Kidney (tissue), 14 donors: ENCODE data around the gene LDLRAD3. TPM values are rescaled to one million over a fixed set of nuclear protein-coding genes. Genes with fewer than 3 reads are reported as not detected.
A peak's percentile ranks its signal among the peaks of the same experiment; 100 is the strongest.

Source experiments
- DNase-seq, 5 donors: peaks; one replicate each; pipeline ENCODE4 v3.0.0-alpha.2; 2013 to 2020
- FAIRE-seq: peaks from 2 replicates; lab custom pipeline; 2012; peaks lifted over from hg19 to GRCh38; lab: Jason Lieb, UNC
- H3K27ac ChIP-seq, 2 donors: one replicate each; pipeline ENCODE4 v1.7.0; 2013; ENCODE audit warnings: low read depth in 2 of 2, low read length in 2 of 2, inconsistent platforms in 1 of 2
- H3K27me3 ChIP-seq: one replicate; pipeline ENCODE4 v1.7.1; 2013; ENCODE audit warnings: low read length, inconsistent platforms; ENCODE audit not compliant: control insufficient read depth, insufficient read depth
- H3K36me3 ChIP-seq, 3 donors: one replicate each; pipeline versions ENCODE4 v1.7.0 to v1.7.1; 2013; ENCODE audit warnings: low read length in 3 of 3, control low read depth in 1 of 3, inconsistent platforms in 1 of 3; ENCODE audit not compliant: insufficient read depth in 3 of 3, control insufficient read depth in 2 of 3
- H3K4me1 ChIP-seq, 3 donors: one replicate each; pipeline versions ENCODE4 v1.7.0 to v1.7.1; 2013; ENCODE audit warnings: low read length in 3 of 3, inconsistent platforms in 1 of 3, low read depth in 1 of 3; ENCODE audit not compliant: control insufficient read depth in 2 of 3, insufficient read depth in 2 of 3
- H3K4me3 ChIP-seq, 3 donors: one replicate each; pipeline versions ENCODE4 v1.7.0 to v1.8.1; 2013; ENCODE audit warnings: low read length in 3 of 3, control low read depth in 1 of 3, inconsistent platforms in 1 of 3
- H3K9ac ChIP-seq, 3 donors: one replicate each; pipeline versions ENCODE4 v1.7.0 to v1.7.1; 2013; ENCODE audit warnings: low read length in 3 of 3, control low read depth in 1 of 3, inconsistent platforms in 1 of 3
- H3K9me3 ChIP-seq, 3 donors: one replicate each; pipeline versions ENCODE4 v1.7.0 to v1.7.1; 2013; ENCODE audit warnings: low read length in 3 of 3, control low read depth in 1 of 3, inconsistent platforms in 1 of 3; ENCODE audit not compliant: control insufficient read depth in 2 of 3, insufficient read depth in 1 of 3
- CTCF ChIP-seq: IDR thresholded peaks from 3 replicates; pipeline ENCODE4 v1.5.1; 2012; ENCODE audit warnings: mild to moderate bottlenecking, moderate library complexity, borderline replicate concordance; ENCODE audit not compliant: insufficient read depth; ENCODE audit errors: extremely low read depth
- intact Hi-C: fragments of 100-400 bp; cut with DNase I; formaldehyde crosslinking; loops from one replicate; pipeline ENCODE4 v1.11.1; 2022
- polyA plus RNA-seq: library from polyadenylated mRNA; stranded (reverse); fragments of 350-450 nt; fragmentation: Illumina TruSeq; extraction: RNeasy Lipid Tissue Mini Kit (QIAGEN cat#74804); gene quantifications from one replicate; pipeline ENCODE4 v1.2.3, GENCODE V29; 2014; ENCODE audit warnings: low read depth, low replicate concordance; ENCODE audit not compliant: insufficient read depth
- total RNA-seq: library from RNA; stranded (reverse); fragmentation: NEBNext Ultra II Directional; extraction: Animal tissue kit (Norgen Biotek cat#: 25700); gene quantifications from one replicate; pipeline ENCODE4 v1.2.1, GENCODE V29; 2021
- donor health status: control.
- donor health status: control.
- donor health status: control.
- donor health status: control.
- donor health status: control.
- donor health status: DM: yes; HTN: yes; CAD: no.
- donor health status: Normal renal cell carcinoma (clear cell type).

The LDLRAD3 gene
- total and polyA plus RNA-seq, 2 donors from 2014 or later = 1.2 to 14.2 TPM

GRCh38 chr11:35905646-35906276, 38.1 kb upstream of the LDLRAD3 start:
- H3K4me1 ChIP-seq = no peaks in the 10 kb centered on the region
- FAIRE-seq (no peak), DNase-seq (peak in 1 of 5 donors; percentile 39)
- no peak overlapping the region for H3K9ac ChIP-seq
- H3K27me3 ChIP-seq = no peaks in the 10 kb centered on the region
- no peak overlapping the region for H3K4me3 ChIP-seq
- no peak for TF ChIP-seq CTCF
- intact Hi-C loops = no loop called here
- H3K36me3 ChIP-seq = no peaks in the 10 kb centered on the region
- H3K27ac ChIP-seq = no peak overlapping the region
- H3K9me3 ChIP-seq = peaks cover 0 to 9% (median 6%) of the 10 kb centered on the region in 3 donors

GRCh38 chr11:35906277-35906661, 37.6 kb upstream of the LDLRAD3 start:
- Histone ChIP-seq H3K36me3 (no peaks in the 10 kb centered on the region), H3K4me1 (no peaks in the 10 kb centered on the region), H3K27ac (no peak overlapping the region), H3K9me3 (peaks cover 0 to 9% (median 6%) of the 10 kb centered on the region in 3 donors), H3K4me3 (no peak overlapping the region), H3K27me3 (no peaks in the 10 kb centered on the region), H3K9ac (no peak overlapping the region)
- DNase-seq (no peak), FAIRE-seq (no peak)
- TF ChIP-seq CTCF = no peak
- intact Hi-C loops = no loop called here

- TF ChIP-seq CTCF = no peak
- H3K9ac ChIP-seq = no peak overlapping the region
- no peak for FAIRE-seq
- DNase-seq = no peak
- no peaks in the 10 kb centered on the region for H3K4me1 ChIP-seq
- no peak overlapping the region for H3K27ac ChIP-seq
- H3K9me3 ChIP-seq = peaks cover 0 to 9% (median 6%) of the 10 kb centered on the region in 3 donors
- H3K27me3 ChIP-seq = no peaks in the 10 kb centered on the region
- no peaks in the 10 kb centered on the region for H3K36me3 ChIP-seq
- intact Hi-C loops = no loop called here
- no peak overlapping the region for H3K4me3 ChIP-seq
Measured at GRCh38 chr11:35906681-35907080, 37.2 kb upstream of the LDLRAD3 start.
